Activated CD8-positive, alpha-beta T cell treated with anti-CD3 and anti-CD28 coated beads for 36 hours (primary cell): ENCODE measurements around the gene MRPL34. TPM values are rescaled to one million over a fixed set of nuclear protein-coding genes. Genes with fewer than 3 reads are reported as not detected.
A peak's percentile ranks its signal among the peaks of the same experiment; 100 is the strongest.

Experiments
- ATAC-seq: fragments of 200-7000 bp; cut with Tn5 transposase; one replicate; pipeline ENCODE4 v1.10.0; 2021; ENCODE audit warnings: mild to moderate bottlenecking, moderate library complexity
- CTCF ChIA-PET: fragments of 350-600 bp; sonication (Branson Sonifier 250); formaldehyde crosslinking; loops from one replicate; lab custom pipeline; 2021; ENCODE audit warnings: antibody characterized with exemption; lab: Charles Lee
- POLR2A ChIA-PET: fragments of 350-600 bp; sonication (Branson Sonifier 250); formaldehyde crosslinking; loops from one replicate; lab custom pipeline; 2021; ENCODE audit warnings: antibody characterized with exemption; lab: Charles Lee
- DNase-seq: peaks from one replicate; pipeline ENCODE4 v3.0.0-alpha.2; 2020
- H3K27ac Mint-ChIP-seq: one replicate; pipeline ENCODE4 v1.8.0; 2021; ENCODE audit warnings: mild to moderate bottlenecking, mixed read lengths
- H3K27me3 Mint-ChIP-seq: one replicate; pipeline ENCODE4 v1.8.0; 2021; ENCODE audit warnings: mixed read lengths
- H3K36me3 Mint-ChIP-seq: one replicate; pipeline ENCODE4 v1.8.0; 2021; ENCODE audit warnings: low read depth, mixed read lengths
- H3K4me1 Mint-ChIP-seq: one replicate; pipeline ENCODE4 v1.8.0; 2021; ENCODE audit warnings: low read depth, mixed read lengths
- H3K4me3 Mint-ChIP-seq: one replicate; pipeline ENCODE4 v1.8.0; 2021; ENCODE audit warnings: mild to moderate bottlenecking, moderate library complexity, mixed read lengths
- H3K9me3 Mint-ChIP-seq: one replicate; pipeline ENCODE4 v1.8.0; 2021; ENCODE audit warnings: mixed read lengths
- intact Hi-C: fragments of 100-400 bp; cut with micrococcal nuclease; formaldehyde crosslinking; loops from one replicate; pipeline ENCODE4 v1.10.0; 2022
- total RNA-seq, 2 experiments: library from RNA; stranded (reverse); gene quantifications; one replicate each; pipeline ENCODE4 v1.2.3, GENCODE V29; 2021
- TF ChIP-seq, protein P1 (sequence below): fragments of 200-600 bp; IDR thresholded peaks from one replicate; pipeline ENCODE4 v1.8.0; 2022; ENCODE audit warnings: antibody characterized with exemption, mild to moderate bottlenecking

MRPL34 gene
- total RNA-seq, 2 experiments from 2014 or later, result 101 to 107 TPM

DNA sequence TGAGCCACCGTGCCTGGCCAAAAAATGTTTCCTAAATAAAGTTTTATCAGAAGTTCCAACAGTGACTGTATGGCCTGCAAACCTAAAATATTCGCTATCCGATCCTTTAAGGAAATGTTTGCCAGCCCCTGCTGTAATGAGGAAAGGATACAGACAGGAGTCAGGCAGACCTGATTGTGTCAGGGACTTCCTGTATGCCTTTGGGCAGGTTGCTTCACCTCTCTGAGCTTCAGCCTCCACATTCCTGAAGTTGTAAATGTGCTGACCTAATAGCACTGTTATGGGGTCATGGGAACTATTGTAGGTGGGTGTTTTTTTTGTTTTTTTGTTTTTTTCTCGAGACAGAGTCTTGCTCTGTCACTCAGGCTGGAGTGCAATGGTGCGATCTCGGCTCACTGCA lies 8.7 kb upstream of the MRPL34 start:
- DNase-seq (no peak), ATAC-seq (no peak)
- intact Hi-C loops, result no loop called here
- Mint-ChIP-seq H3K4me1 (peaks cover 4% of the 10 kb centered on the region), H3K4me3 (no peak overlapping the region), H3K36me3 (peaks cover 13% of the 10 kb centered on the region), H3K27ac (no peak overlapping the region), H3K9me3 (peaks cover 4% of the 10 kb centered on the region), H3K27me3 (no peaks in the 10 kb centered on the region)
- ChIA-PET CTCF (interaction anchor here (0.8 kb wide), 1 partner anchor 8 kb away, joined by 5 read pairs; the partner anchor contains the start of gene MRPL34), POLR2A (no interaction called here)
- TF ChIP-seq, protein P1, sequence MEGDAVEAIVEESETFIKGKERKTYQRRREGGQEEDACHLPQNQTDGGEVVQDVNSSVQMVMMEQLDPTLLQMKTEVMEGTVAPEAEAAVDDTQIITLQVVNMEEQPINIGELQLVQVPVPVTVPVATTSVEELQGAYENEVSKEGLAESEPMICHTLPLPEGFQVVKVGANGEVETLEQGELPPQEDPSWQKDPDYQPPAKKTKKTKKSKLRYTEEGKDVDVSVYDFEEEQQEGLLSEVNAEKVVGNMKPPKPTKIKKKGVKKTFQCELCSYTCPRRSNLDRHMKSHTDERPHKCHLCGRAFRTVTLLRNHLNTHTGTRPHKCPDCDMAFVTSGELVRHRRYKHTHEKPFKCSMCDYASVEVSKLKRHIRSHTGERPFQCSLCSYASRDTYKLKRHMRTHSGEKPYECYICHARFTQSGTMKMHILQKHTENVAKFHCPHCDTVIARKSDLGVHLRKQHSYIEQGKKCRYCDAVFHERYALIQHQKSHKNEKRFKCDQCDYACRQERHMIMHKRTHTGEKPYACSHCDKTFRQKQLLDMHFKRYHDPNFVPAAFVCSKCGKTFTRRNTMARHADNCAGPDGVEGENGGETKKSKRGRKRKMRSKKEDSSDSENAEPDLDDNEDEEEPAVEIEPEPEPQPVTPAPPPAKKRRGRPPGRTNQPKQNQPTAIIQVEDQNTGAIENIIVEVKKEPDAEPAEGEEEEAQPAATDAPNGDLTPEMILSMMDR, result no peak

DNA sequence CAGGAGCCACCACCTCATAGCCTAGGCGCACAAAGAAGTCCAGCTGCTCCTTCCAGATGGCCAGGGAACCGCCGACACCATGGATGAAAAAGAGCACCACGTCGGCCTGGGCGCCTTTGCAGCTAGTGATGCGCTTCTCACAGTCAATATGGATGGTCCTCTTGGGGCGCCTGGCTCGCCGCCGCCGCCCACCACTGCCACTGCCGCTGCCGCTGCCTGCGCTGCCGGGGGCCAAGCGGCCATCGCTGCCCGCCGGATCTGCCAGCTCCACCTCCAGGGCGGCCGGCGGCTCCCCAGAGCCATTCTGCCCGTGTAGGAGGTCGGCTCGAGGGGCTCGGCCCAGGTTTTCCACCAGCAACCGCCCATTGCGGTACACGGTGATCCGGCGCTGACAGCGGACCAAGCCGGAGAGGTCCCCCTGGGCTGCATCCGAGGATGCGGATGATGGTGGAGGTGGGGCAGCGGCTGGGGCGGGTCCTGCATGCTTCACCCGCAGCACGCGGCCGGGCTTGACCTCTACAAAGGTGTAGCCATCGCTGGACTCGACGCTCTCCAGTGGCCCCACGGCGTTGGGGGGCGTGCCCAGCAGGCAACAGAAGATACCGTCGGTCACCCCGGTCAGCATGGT lies 4.6 kb upstream of the MRPL34 start:
- Mint-ChIP-seq H3K27ac (no peak overlapping the region), H3K4me1 (peaks cover 23% of the 10 kb centered on the region), H3K9me3 (peaks cover 4% of the 10 kb centered on the region), H3K36me3 (peaks cover 8% of the 10 kb centered on the region), H3K27me3 (no peaks in the 10 kb centered on the region), H3K4me3 (no peak overlapping the region)
- TF ChIP-seq, protein P1, result no peak
- ATAC-seq (no peak), DNase-seq (no peak)
- CTCF ChIA-PET, result no interaction called here
- POLR2A ChIA-PET, result no interaction called here
- intact Hi-C loops, result no loop called here

DNA sequence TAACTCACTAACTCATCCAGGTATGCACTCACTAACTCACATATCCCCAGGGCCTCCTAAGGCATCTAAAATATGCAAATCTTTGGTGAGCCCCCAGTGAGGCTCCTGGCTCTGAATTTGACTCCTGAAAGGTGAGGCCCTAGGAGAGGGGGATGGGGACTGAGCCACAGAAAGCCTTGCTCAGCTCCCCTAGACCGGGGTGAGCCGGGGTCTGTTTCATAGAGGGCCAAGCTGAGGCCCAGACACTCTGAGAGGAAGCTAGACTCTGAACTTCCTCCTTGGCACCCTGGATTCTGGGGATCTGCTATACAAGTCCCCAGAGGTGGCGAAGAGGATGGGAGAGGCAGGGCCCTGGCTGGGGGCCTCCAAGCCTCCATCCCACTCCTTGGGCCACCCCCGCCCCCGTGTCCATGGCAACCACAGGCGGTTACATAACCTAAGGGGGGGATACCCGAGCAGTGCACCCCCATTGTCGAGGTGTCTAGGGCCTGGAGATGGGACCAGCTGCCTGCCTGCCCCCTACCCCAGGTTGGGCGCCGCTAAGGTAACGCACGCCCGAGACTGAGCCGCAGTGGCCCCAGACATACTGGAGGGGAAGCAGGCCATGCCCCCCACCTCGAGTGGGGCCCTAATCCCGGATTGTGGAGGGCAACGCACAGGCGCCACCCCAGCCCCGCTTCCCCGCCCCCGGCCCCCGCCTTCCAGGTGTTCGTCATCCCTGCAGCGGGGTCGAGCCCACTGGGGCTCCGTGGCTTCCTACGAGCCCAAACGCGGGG lies 3.1 kb upstream of the MRPL34 start:
- H3K4me1 Mint-ChIP-seq, result peaks cover 22% of the 10 kb centered on the region
- H3K27me3 Mint-ChIP-seq, result no peaks in the 10 kb centered on the region
- ChIA-PET POLR2A (interaction anchor here (0.6 to 5.3 kb wide), 2 partner anchors 9 to 28 kb away, joined by 3 to 28 read pairs; no protein-coding TSS in a partner anchor), CTCF (interaction anchor here (1.1 to 3.1 kb wide), 3 partner anchors 10 to 87 kb away, joined by 4 to 27 read pairs (median 4); no protein-coding TSS in a partner anchor)
- peaks cover 10% of the 10 kb centered on the region for H3K36me3 Mint-ChIP-seq
- TF ChIP-seq, protein P1, result no peak
- H3K27ac Mint-ChIP-seq, result no peak overlapping the region
- H3K9me3 Mint-ChIP-seq, result peaks cover 4% of the 10 kb centered on the region
- H3K4me3 Mint-ChIP-seq, result peak overlapping the region; percentile 64
- ATAC-seq (no peak), DNase-seq (no peak)
- intact Hi-C loops, result no loop called here

DNA sequence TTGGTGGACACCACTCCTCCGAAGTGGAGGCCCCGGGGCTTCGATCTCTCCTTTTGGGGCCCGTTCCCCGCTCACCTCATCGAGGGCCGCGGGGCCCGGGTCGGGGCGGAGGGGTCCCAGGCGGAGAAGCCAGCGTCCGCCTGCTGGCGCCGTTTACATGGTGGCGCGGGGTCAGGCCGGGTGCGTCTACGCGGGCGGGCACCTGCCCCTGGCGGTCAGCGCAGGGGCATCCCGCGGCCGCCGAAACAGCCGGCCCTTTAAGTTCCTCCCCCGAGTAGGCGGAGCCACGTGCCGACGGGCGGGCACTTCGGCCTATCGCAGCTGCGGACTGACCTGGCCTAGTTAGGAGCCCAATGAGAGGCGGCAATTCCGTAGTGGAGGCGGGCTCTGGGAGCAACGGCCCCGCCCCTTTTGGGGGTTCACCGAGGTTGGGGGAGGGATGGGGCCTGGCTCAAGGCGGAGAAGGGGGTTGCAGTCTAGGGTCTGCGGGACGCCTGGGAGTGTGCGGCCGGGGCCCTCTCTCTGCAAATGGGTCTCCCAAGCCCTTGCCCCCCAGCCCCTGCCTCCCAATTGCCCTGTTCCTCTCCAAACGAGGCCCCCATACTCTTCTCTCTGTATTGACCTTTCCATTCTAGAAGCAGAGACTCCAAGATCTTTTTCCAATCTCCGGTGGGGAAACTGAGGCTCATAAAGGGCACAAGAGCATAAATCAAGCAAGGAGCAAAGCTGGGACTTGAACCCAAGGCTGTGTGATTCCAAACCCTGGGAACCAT lies 2.3 kb upstream of the MRPL34 start, which contains the start of gene ABHD8:
ABHD8 (minus strand) TSS at position 259 of the 773 bp plus-strand sequence. CDS start 1,809 bp downstream, outside the sequence.
- peaks cover under 1% of the 10 kb centered on the region for H3K9me3 Mint-ChIP-seq
- H3K4me1 Mint-ChIP-seq, result peaks cover 27% of the 10 kb centered on the region
- H3K36me3 Mint-ChIP-seq, result peaks cover 6% of the 10 kb centered on the region
- ATAC-seq (peak; percentile 77), DNase-seq (peak; percentile 96)
- TF ChIP-seq, protein P1, result peak; percentile 35
- CTCF ChIA-PET, result interaction anchor here (1.1 to 3.1 kb wide), 5 partner anchors 11 to 89 kb away, joined by 4 to 27 read pairs (median 7); partner anchors contain the start of gene ANKLE1
- POLR2A ChIA-PET, result interaction anchor here (0.6 to 5.3 kb wide), 3 partner anchors 10 to 102 kb away, joined by 3 to 28 read pairs (median 6); partner anchors contain the start of gene BST2
- peak within 1 kb of the TSS; percentile 52 for H3K27ac Mint-ChIP-seq
- peak within 1 kb of the TSS; percentile 64 for H3K4me3 Mint-ChIP-seq
- no peaks in the 10 kb centered on the region for H3K27me3 Mint-ChIP-seq
- intact Hi-C loops, result no loop called here
